OCI-M2 (cell line): ENCODE data around the gene CD2.

Source experiments
- DNase-seq: peaks from one replicate; lab custom pipeline; 2025; ENCODE audit not compliant: unreplicated experiment; lab: John Stamatoyannopoulos, UW

The CD2 gene

GRCh38 chr1:116754198-116754977 is at the start of gene CD2:
CD2 (plus strand) TSS chr1:116754430; CDS start chr1:116754493, 63 bp downstream.
- no peak for DNase-seq

- no peak for DNase-seq
Observed at GRCh38 chr1:116706123-116706522, 48.1 kb upstream of the CD2 start.

- DNase-seq = no peak
Observed at GRCh38 chr1:116706841-116707240, 47.4 kb upstream of the CD2 start.

- DNase-seq = no peak
Observed at GRCh38 chr1:116708255-116708900, 45.9 kb upstream of the CD2 start.

- no peak for DNase-seq
Observed at GRCh38 chr1:116709666-116710167, 44.5 kb upstream of the CD2 start.

GRCh38 chr1:116710420-116711262 is 43.6 kb upstream of the CD2 start:
- no peak for DNase-seq

GRCh38 chr1:116711263-116711840 is 42.9 kb upstream of the CD2 start:
- DNase-seq = no peak

- no peak for DNase-seq
Observed at GRCh38 chr1:116712510-116712909, 41.7 kb upstream of the CD2 start.

GRCh38 chr1:116713474-116713873 is 40.8 kb upstream of the CD2 start:
- no peak for DNase-seq

GRCh38 chr1:116716391-116716790 is 37.8 kb upstream of the CD2 start:
- no peak for DNase-seq

GRCh38 chr1:116717318-116717717 is 36.9 kb upstream of the CD2 start:
- no peak for DNase-seq

- no peak for DNase-seq
Observed at GRCh38 chr1:116720364-116721038, 33.7 kb upstream of the CD2 start.

- no peak for DNase-seq
Observed at GRCh38 chr1:116721039-116721405, 33.2 kb upstream of the CD2 start.

- DNase-seq = no peak
Observed at GRCh38 chr1:116721451-116722007, 32.7 kb upstream of the CD2 start.

- DNase-seq = no peak
Observed at GRCh38 chr1:116722016-116722838, 32.0 kb upstream of the CD2 start.

GRCh38 chr1:116724765-116725375 is 29.4 kb upstream of the CD2 start:
- no peak for DNase-seq

- DNase-seq = no peak
Observed at GRCh38 chr1:116725798-116726197, 28.4 kb upstream of the CD2 start.

- DNase-seq = no peak
Observed at GRCh38 chr1:116726872-116727820, 27.1 kb upstream of the CD2 start.
